GM18520 (cell line): ENCODE results near the gene TMEM150A.
A peak's percentile ranks its signal among the peaks of the same experiment; 100 is the strongest.
"Not testable (repeated sequence)": the region's sequence is repeated elsewhere in the genome, so short reads cannot be mapped to it uniquely, and the experiment has no call there.

Experiments used
- ATAC-seq: cut with Tn5 transposase; IDR thresholded peaks from one replicate; pipeline ENCODE4 v1.9.1; 2021; ENCODE audit not compliant: unreplicated experiment

Gene TMEM150A

GRCh38 chr2:85595301-85596025 is 7.0 kb downstream of the TMEM150A start, which contains the start of gene RNF181:
Gene RNF181, plus strand, starts transcription at chr2:85595745. Its CDS starts 19 bp downstream, at chr2:85595764.
- ATAC-seq = peak; percentile 99

GRCh38 chr2:85594715-85595300 is 7.7 kb downstream of the TMEM150A start:
- ATAC-seq = no peak

DNA sequence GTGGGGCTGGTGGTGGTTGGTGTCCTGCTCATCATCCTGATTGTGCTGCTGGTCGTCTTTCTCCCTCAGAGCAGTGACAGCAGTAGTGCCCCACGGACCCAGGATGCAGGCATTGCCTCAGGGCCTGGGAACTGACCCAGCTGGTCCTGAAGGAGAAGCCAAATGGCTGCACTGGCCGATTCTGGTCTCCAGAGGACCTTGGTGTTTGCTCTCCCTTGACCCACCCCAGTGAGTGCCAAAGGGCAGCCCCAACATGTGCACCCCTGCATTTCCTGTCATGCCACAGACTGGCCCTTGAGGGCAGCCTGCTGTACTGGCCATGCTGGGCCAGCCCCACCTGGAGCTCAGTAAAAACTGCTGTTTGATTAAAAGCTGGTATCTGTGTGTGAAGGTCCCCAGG is 9.5 kb downstream of the TMEM150A start:
- ATAC-seq = no peak

GRCh38 chr2:85592299-85592698 is 10.2 kb downstream of the TMEM150A start:
- not testable (repeated sequence) for ATAC-seq

DNA sequence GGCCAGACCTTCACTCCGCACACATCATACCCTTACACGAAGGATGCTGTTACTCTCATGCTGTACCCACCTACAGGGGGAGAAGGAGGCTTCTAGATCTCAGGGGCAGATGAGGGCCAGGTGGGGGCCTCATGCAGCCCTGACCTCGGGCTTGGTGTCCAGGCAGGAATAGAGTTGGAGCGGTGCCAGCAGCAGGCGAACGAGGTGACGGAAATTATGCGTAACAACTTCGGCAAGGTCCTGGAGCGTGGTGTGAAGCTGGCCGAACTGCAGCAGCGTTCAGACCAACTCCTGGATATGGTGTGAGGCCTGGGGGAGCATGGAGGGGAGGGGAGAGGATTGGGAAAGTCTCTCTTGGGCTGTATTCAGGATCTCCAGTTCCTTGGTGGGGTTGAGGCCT is 10.9 kb downstream of the TMEM150A start:
- no peak for ATAC-seq

- no peak for ATAC-seq
Observed at GRCh38 chr2:85590950-85591349, 11.5 kb downstream of the TMEM150A start.

DNA sequence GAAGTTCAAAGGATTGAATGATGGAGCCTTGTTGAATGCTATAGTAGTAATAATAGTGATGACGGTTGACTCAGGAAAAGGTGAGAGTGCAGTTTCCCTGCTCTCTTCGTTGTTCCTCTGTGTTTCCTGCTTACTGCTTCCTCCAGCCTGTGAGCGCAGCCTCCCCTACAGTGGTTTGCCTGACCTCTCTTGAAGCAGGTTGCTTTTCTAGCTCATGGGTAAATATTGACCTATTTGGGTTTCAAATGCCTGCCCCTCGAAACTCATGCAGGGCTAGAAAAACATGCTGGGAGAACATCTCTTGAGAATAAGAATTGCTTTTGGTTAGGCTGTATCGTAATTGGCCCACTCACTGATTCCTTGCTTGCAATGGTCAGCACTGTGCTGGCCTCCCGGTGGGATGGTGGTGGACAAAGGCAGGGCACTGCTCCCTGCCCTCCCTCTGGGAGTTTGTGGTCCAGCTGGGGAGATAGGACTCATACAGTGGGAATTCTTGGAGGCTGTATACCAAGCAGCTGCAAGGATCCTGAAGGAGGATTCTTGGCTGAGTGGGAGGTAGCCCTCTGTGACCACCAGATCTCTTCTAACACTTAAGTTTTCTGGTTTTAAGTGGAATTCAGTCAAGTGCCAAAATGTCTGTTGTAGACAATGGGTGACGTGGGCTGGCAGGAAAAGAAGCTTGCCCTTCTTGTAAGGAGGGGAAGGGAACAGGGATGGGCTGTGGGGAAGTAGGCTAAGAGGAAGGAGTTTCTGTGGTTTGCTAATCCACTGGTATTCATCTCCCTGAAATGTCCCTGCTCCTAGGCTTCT is 12.3 kb downstream of the TMEM150A start:
- ATAC-seq = no peak

- ATAC-seq = no peak
Observed at GRCh38 chr2:85589181-85589580, 13.3 kb downstream of the TMEM150A start.

- no peak for ATAC-seq
Observed at GRCh38 chr2:85588645-85589044, 13.9 kb downstream of the TMEM150A start.

DNA sequence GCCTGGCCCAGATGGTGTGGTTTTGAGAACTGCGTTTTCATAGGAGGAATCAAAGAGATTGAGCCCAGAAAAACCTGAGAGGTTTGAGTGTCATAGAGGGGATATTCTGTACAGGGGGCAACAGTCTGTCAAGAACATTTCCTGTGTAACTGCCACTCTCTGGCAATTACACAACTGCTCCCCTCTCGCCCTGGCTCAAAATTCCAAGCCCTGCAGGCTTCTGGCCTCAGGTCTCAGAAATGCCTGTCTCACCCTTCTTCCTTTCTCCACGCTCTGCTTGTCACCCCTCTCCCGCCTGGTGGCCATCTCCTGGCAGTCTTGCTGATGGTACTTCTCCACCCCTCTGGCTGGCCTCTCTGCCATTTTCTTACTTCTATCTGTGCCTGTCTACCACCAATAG is 14.3 kb downstream of the TMEM150A start:
- no peak for ATAC-seq

GRCh38 chr2:85585781-85586105 is 16.8 kb downstream of the TMEM150A start:
- no peak for ATAC-seq

- ATAC-seq = no peak
Observed at GRCh38 chr2:85584857-85585780, 17.4 kb downstream of the TMEM150A start.

- ATAC-seq = no peak
Observed at GRCh38 chr2:85584354-85584856, 18.1 kb downstream of the TMEM150A start, which contains the start of gene VAMP5. Gene VAMP5, plus strand, starts transcription at chr2:85584431. Its CDS starts 60 bp downstream, at chr2:85584491.

DNA sequence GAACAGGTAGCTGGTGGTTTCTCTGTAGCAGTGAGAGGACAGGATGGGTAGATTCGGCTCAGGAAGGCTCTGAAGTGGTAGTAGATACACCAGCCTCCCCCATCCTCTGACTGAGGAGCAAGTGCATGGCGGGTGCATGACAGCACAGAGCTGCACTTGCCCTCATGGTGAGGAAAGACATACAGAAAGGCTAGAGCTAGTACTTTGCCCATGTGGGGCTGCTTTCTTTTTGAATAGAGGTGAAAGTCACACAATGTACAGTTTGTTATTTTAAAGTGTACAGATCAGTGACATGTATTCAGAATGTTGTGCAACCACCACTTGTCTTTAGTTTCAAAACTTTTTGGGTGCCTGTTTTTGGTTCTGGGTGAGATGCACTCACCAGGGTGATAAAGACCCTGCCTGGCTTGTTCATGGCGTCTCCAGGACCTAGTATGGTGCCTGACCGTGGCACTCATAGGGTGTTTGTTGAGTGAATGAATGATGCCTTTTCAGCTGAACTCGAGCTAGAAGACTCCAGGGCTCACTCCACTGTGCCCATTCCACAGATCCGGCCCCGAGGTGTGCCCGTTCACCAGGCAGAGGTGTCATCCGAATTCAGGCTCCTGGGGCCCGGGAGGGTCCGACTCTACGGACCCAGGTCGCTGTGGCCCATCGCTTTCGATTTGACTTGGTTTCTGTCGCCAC is 18.7 kb downstream of the TMEM150A start:
- ATAC-seq = no peak

DNA sequence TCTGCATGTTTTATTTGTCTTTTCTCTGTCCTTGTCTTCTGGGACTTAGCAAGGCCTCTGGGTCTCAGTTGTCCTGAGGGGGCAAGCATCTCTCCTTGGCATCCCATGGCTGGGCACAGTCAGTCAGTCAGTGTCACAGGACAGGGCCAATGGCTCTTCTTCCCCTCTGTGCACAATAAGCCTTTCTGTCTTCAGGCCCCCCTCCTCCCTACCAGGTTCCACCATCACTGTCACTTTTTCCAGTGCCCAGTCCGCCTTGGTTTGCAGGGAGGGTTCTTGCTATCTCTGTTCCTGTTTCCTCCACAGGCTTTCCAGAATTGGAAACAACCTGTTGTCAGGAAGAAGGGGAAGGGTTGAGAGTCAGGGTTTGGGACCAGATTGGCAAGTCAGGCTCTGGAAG is 20.0 kb downstream of the TMEM150A start:
- no peak for ATAC-seq

GRCh38 chr2:85580206-85580605 is 22.3 kb downstream of the TMEM150A start:
- ATAC-seq = no peak

DNA sequence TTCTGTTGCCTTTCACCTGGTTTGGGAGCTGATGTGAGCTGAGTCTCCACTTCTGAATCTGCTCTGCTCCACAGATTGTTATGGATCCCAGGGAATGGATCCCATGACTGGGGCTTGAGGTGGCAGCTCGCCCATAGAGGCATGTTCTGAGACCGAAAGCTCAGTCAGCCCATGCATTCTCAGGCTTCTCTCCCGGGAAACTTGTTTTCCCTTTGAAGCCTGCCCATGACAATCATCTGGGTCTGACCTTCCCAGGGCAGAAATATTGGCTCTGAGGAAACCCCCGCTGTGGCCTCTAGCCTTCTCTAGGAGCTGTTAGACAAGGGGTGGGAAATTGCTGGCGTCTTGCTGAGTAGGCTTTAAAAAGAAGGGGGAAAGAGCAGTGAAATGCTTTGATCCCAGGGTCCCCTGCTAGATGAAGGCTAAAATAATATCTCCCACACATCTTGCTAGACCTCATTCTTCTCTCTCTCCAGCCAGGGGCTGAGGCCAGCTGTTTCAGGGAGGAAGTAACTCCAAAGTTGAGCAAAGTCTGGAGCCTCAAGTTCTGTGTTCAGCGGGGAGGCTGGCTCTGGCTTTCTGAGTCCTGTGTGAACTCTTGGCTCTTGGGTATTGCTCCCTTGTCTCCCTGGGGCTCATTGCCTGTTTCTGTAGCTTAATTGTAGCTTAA is 23.1 kb downstream of the TMEM150A start:
- ATAC-seq = no peak

DNA sequence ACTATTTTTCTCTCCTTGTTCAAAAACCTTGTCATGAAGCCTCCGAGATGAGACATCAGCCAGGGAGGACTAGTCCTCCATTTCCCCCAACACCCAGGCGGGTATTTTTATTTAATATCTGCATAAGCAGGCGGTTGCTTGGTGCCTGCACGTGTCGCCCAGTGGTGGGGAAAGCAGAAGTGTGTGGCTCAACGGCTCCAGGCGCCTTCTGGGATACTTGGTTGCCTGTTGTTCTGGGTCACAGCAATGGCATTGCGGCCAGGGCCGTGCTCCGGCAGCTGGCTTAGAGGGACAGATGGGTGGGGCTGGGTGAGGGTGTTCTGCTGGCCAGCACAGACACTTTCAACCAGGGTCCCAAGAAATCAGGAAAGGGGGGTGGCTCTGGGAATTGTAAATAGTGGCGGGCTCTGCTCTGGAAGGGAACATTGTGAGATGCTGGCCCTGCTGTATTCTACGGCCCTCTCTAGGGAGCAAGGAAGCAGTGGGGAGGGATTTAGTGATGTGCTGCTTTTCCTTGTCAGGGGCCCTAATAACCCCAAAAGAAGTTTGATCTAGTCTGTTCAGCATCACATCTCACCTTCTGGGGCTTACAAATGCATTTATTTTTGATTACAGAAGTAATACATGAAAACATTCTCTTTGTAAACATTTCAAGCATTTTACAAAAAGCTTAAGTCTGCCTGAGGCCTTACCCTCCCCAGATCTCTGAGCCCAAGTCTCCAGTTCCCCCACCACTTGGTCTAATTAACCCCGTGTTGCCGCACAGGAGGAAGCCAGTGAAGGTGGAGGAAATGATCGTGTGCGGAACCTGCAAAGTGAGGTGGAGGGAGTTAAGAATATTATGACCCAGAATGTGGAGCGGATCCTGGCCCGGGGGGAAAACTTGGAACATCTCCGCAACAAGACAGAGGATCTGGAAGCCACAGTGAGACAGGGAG is 24.0 kb downstream of the TMEM150A start:
- ATAC-seq = peak; percentile 21
